Measurements from ENCODE around the gene RAVER2.
"Not testable (repeated sequence)": the region's sequence is repeated elsewhere in the genome, so short reads cannot be mapped to it uniquely, and the experiment has no call there.

GRCh38 chr1:64740687-64741086 lies 4.2 kb upstream of the RAVER2 start:
- TF ChIP-seq, protein P1, sequence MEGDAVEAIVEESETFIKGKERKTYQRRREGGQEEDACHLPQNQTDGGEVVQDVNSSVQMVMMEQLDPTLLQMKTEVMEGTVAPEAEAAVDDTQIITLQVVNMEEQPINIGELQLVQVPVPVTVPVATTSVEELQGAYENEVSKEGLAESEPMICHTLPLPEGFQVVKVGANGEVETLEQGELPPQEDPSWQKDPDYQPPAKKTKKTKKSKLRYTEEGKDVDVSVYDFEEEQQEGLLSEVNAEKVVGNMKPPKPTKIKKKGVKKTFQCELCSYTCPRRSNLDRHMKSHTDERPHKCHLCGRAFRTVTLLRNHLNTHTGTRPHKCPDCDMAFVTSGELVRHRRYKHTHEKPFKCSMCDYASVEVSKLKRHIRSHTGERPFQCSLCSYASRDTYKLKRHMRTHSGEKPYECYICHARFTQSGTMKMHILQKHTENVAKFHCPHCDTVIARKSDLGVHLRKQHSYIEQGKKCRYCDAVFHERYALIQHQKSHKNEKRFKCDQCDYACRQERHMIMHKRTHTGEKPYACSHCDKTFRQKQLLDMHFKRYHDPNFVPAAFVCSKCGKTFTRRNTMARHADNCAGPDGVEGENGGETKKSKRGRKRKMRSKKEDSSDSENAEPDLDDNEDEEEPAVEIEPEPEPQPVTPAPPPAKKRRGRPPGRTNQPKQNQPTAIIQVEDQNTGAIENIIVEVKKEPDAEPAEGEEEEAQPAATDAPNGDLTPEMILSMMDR (IDR thresholded peaks at IDR 0.05; ENCODE audit: poor library complexity) = not testable (repeated sequence)
- TF ChIP-seq EZH2phosphoT487 (IDR thresholded peaks at IDR 0.05; ENCODE audit: low read depth, severe bottlenecking, unreplicated experiment) = not testable (repeated sequence)
